CD4-positive, alpha-beta T cell (primary cell): Measurements from ENCODE around the gene UGT1A1. TPM values are rescaled to one million over a fixed set of nuclear protein-coding genes. Genes with fewer than 3 reads are reported as not detected.

Experiments used
- ATAC-seq: fragments of 200-7000 bp; cut with Tn5 transposase; one replicate; pipeline ENCODE4 v1.10.0; 2022; ENCODE audit warnings: mild to moderate bottlenecking; ENCODE audit not compliant: poor library complexity
- CTCF ChIA-PET: fragments of 350-600 bp; sonication (Branson Sonifier 250); formaldehyde crosslinking; loops from one replicate; lab custom pipeline; 2021; ENCODE audit warnings: antibody characterized with exemption, inconsistent platforms; lab: Charles Lee
- POLR2A ChIA-PET: fragments of 350-600 bp; sonication (Branson Sonifier 250); formaldehyde crosslinking; loops from one replicate; lab custom pipeline; 2021; ENCODE audit warnings: antibody characterized with exemption, inconsistent platforms; lab: Charles Lee
- DNase-seq, 14 experiments: peaks; one replicate each; pipeline ENCODE4 v3.0.0-alpha.2; 2013 to 2020; ENCODE audit warnings: mixed read lengths in 2 of 14
- H3K27ac ChIP-seq, 2 donors: one replicate each; pipeline versions ENCODE4 v1.5.1 to v1.7.0; 2013; ENCODE audit warnings: low read length in 2 of 2, low read depth in 1 of 2, mild to moderate bottlenecking in 1 of 2
- H3K27me3 ChIP-seq, 2 experiments: 1 replicate in 1 of 2; 2 replicates in 1 of 2; pipeline versions ENCODE4 v1.6.1 to v1.7.0; 2013; ENCODE audit warnings: low read length in 2 of 2, control low read depth in 1 of 2, mild to moderate bottlenecking in 1 of 2, moderate library complexity in 1 of 2; ENCODE audit not compliant: insufficient read depth in 2 of 2, control insufficient read depth in 1 of 2
- H3K36me3 ChIP-seq: one replicate; pipeline ENCODE4 v1.6.1; 2013; ENCODE audit warnings: low read length, control low read depth; ENCODE audit not compliant: insufficient read depth
- H3K4me1 ChIP-seq: one replicate; pipeline ENCODE4 v1.6.1; 2013; ENCODE audit warnings: low read length, control low read depth; ENCODE audit not compliant: insufficient read depth
- H3K4me3 ChIP-seq: one replicate; pipeline ENCODE4 v1.5.1; 2013; ENCODE audit warnings: mild to moderate bottlenecking, low read length, moderate library complexity
- H3K9me3 ChIP-seq, 2 experiments: 1 replicate in 1 of 2; 2 replicates in 1 of 2; pipeline versions ENCODE4 v1.6.1 to v1.7.0; 2013; ENCODE audit warnings: low read length in 2 of 2, mild to moderate bottlenecking in 2 of 2, control low read depth in 1 of 2, moderate library complexity in 1 of 2; ENCODE audit not compliant: control insufficient read depth in 1 of 2, insufficient read depth in 1 of 2
- H3K27ac Mint-ChIP-seq: one replicate; pipeline ENCODE4 v1.8.0; 2020; ENCODE audit warnings: mixed read lengths
- H3K27me3 Mint-ChIP-seq: one replicate; pipeline ENCODE4 v1.8.0; 2021; ENCODE audit warnings: mixed read lengths
- H3K36me3 Mint-ChIP-seq: one replicate; pipeline ENCODE4 v1.8.0; 2021; ENCODE audit warnings: low read depth, mixed read lengths
- H3K4me1 Mint-ChIP-seq: one replicate; pipeline ENCODE4 v1.8.0; 2021; ENCODE audit warnings: low read depth, mixed read lengths
- H3K4me3 Mint-ChIP-seq: one replicate; pipeline ENCODE4 v1.8.0; 2020; ENCODE audit warnings: mild to moderate bottlenecking, mixed read lengths
- H3K9me3 Mint-ChIP-seq: one replicate; pipeline ENCODE4 v1.8.0; 2020; ENCODE audit warnings: mixed read lengths
- CTCF ChIP-seq: fragments of 200-600 bp; IDR thresholded peaks from one replicate; pipeline ENCODE4 v1.8.0; 2022; ENCODE audit warnings: antibody characterized with exemption, mild to moderate bottlenecking
- intact Hi-C, 2 experiments: fragments of 100-400 bp; cut with DNase I in 1 of 2; cut with micrococcal nuclease in 1 of 2; formaldehyde crosslinking; loops; one replicate each; pipeline versions ENCODE4 v1.15.1 to v1.9.0; 2023 to 2025; cut with DNase I, micrococcal nuclease
- total RNA-seq, 174 experiments: library from RNA in 2 of 174; stranded (reverse) in 2 of 174; gene quantifications; one replicate each; pipeline ENCODE4 v1.2.3 and lab custom pipeline; 2021 to 2026

Gene UGT1A1
- total RNA-seq, 2 experiments from 2014 or later: not detected

- H3K27me3 ChIP-seq: peaks cover 3 to 6% of the 10 kb centered on the region in 2 experiments
- H3K4me3 Mint-ChIP-seq: no peak overlapping the region
- H3K9me3 ChIP-seq: peaks cover 0 to 5% of the 10 kb centered on the region in 2 experiments
- ChIA-PET CTCF (interaction anchor here (0.5 kb wide), 1 partner anchor 191 kb away, joined by 3 read pairs; no protein-coding TSS in a partner anchor), POLR2A (no interaction called here)
- no peaks in the 10 kb centered on the region for H3K4me1 ChIP-seq
- no peak overlapping the region for H3K27ac Mint-ChIP-seq
- DNase-seq (no peak), ATAC-seq (no peak)
- no peaks in the 10 kb centered on the region for H3K4me1 Mint-ChIP-seq
- intact Hi-C loops: no loop called here
- TF ChIP-seq CTCF: no peak
- peaks cover 42% of the 10 kb centered on the region for H3K27me3 Mint-ChIP-seq
- H3K27ac ChIP-seq: no peak overlapping the region
- H3K4me3 ChIP-seq: no peak overlapping the region
- no peaks in the 10 kb centered on the region for H3K36me3 ChIP-seq
- no peaks in the 10 kb centered on the region for H3K9me3 Mint-ChIP-seq
- no peaks in the 10 kb centered on the region for H3K36me3 Mint-ChIP-seq
These were observed 9.2 kb downstream of the UGT1A1 start for GRCh38 chr2:233769260-233769659.

GRCh38 chr2:233772153-233772552, 12.1 kb downstream of the UGT1A1 start:
- CTCF ChIA-PET: no interaction called here
- DNase-seq: no peak
- H3K27me3 Mint-ChIP-seq: peaks cover 35% of the 10 kb centered on the region

GRCh38 chr2:233772583-233772982, 12.5 kb downstream of the UGT1A1 start:
- peaks cover 7% of the 10 kb centered on the region for H3K9me3 Mint-ChIP-seq
- no peaks in the 10 kb centered on the region for H3K4me1 ChIP-seq
- ChIA-PET CTCF (no interaction called here), POLR2A (no interaction called here)
- H3K27ac ChIP-seq: no peak overlapping the region
- ATAC-seq (no peak), DNase-seq (no peak)
- peaks cover 2 to 5% of the 10 kb centered on the region in 2 experiments for H3K27me3 ChIP-seq
- no peaks in the 10 kb centered on the region for H3K36me3 Mint-ChIP-seq
- H3K27ac Mint-ChIP-seq: no peak overlapping the region
- no peaks in the 10 kb centered on the region for H3K36me3 ChIP-seq
- peaks cover 0 to 15% of the 10 kb centered on the region in 2 experiments for H3K9me3 ChIP-seq
- H3K4me1 Mint-ChIP-seq: no peaks in the 10 kb centered on the region
- no peak overlapping the region for H3K4me3 Mint-ChIP-seq
- peaks cover 34% of the 10 kb centered on the region for H3K27me3 Mint-ChIP-seq
- no peak overlapping the region for H3K4me3 ChIP-seq
- no peak for TF ChIP-seq CTCF
- intact Hi-C loops: no loop called here

More at GRCh38 chr2:233772153-233772552, 12.1 kb downstream of the UGT1A1 start:
- Histone ChIP-seq H3K9me3 (peaks cover 0 to 15% of the 10 kb centered on the region in 2 experiments), H3K27me3 (peaks cover 3 to 6% of the 10 kb centered on the region in 2 experiments), H3K36me3 (no peaks in the 10 kb centered on the region), H3K4me1 (no peaks in the 10 kb centered on the region), H3K4me3 (no peak overlapping the region), H3K27ac (no peak overlapping the region)
- intact Hi-C loops: no loop called here
- no peak for ATAC-seq
- no peak overlapping the region for H3K27ac Mint-ChIP-seq
- H3K9me3 Mint-ChIP-seq: peaks cover 7% of the 10 kb centered on the region
- TF ChIP-seq CTCF: no peak
- no peaks in the 10 kb centered on the region for H3K36me3 Mint-ChIP-seq
- H3K4me3 Mint-ChIP-seq: no peak overlapping the region
- POLR2A ChIA-PET: no interaction called here
- no peaks in the 10 kb centered on the region for H3K4me1 Mint-ChIP-seq
